Measurements from ENCODE around the gene ZNFX1.

Gene ZNFX1

DNA sequence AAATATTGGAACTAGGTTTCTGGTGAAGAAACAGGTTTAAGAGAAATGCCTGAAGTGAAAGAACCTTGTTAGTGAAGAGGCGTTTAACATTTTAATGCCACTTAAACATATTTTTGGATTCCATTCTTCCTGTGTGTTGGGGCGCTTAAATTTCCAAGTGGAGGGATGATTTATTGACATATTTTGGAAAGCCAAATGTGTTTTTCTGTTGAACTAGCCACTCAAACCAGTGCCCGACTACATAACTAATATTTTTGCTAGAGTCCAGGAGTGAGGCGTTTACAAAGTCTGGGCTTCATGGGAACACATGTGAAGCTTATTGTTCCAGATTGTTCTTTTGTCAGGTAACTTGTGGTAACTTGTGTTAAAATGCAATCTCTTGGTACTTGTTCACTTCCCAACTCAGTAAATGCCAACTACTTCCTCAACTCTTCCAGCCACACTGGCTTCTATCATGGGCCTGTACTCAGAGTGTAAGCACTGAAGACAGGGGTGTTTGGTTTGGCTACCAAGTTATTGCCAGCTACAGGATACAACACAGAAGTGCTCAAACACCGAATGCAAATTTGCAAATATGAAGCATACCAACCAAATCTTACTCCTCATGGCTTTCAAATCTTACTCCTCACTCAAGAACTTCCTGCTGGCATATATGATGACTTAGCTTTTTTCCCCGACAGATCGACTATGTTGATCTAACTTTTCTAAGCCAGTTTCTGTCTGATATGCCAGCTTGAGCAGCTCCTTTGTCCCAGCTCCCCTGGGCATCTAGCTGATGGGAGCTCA lies 2.0 kb upstream of the ZNFX1 start:
- in situ Hi-C loops (cut with MboI; ENCODE audit: low sequenced_read_pairs): no loop called here

DNA sequence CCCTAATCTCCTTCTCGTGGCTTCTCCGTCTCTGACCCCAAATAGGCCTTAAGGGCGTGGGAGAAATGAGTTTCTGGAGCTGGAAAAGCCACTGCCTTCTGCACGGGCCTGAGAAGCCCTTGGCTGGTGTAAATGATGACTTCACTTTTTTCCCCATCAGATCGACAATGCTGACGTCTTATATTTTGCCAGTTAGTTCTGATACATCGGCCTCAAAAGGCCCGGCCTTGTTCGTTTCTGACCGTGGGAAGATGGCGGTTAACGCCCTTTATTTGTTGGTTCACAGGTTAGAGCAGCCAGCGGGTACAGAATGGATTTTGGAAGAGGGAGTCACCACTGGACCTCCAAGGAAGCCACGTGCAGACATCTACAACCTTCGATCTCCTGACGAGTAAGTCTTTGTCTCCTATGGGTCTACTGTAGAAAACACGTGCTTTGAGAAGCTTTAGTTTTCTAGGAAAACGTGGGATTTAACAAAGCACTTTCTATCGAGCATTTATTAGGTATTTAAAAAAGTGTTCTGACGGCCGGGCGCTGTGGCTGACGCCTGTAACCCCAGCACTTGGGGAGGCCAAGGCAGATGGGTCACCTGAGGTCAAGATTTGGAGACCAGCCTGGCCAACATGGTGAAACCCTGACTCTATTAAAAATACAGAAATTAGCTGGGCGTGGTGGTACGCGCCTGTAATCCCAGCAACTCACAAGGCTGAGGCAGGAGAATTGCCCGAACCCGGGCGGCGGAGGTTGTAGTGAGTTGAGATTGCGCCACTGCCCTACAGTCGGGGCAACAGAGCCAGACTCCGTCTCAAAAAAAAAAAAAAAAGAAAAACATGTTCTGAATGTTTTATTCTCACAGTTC lies 1.2 kb upstream of the ZNFX1 start:
- in situ Hi-C loops (cut with MboI; ENCODE audit: low sequenced_read_pairs): no loop called here

DNA sequence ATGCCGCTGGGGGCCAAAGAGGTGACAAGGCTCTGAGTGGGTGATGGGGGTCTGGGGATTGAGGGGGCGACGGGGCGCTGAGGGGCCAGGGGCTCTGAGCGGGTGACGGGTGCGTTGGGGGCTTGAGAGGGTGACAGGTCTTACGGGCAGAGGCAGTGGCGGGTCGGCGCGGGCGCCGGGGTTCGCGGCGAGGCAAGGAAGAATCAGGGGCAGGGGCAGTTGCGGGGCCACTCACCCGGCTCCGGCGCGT lies 146 bp downstream of the ZNFX1 start:
- in situ Hi-C loops (cut with MboI; ENCODE audit: low sequenced_read_pairs): no loop called here

DNA sequence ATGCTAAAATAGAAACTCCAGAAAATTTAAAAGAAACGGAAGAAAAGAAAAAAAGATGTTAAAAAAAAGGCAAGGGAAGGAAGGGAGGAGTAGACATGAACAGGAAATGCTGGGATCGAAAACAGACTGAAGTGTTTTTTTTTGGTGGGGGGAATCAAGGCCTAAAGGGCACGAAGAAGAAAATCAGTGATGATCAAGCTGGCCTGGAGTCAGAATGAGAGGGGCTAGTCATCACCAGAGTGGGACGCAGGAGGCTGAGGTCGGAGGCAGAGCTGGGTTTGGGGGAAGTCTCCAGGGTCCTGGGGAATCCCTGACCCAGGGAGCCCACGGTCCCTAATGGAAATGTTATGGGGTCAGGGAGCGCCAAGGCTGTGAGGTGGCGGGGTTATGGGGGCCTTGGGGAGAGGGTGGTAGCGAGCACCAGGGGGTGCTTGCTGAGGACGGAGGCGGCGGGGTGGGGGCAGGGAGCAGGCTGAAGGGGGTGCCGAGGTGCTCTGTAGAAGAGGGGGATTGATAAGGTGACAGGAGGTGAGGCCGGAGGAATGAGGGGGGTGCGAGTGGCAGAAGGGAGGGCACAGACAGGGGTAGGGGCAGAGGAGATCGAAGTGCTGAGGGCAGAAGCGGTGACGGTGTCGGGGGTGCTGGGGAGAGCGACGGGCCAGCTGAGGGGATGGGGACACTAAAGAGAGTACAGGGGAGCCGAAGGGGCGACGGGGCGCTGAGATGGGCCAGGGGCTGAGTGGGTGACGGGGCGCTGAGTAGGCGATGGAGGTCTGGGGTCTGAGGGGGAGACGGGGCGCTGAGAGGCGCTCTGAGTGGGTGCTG lies 684 bp downstream of the ZNFX1 start:
- in situ Hi-C loops (cut with MboI; ENCODE audit: low sequenced_read_pairs): no loop called here

DNA sequence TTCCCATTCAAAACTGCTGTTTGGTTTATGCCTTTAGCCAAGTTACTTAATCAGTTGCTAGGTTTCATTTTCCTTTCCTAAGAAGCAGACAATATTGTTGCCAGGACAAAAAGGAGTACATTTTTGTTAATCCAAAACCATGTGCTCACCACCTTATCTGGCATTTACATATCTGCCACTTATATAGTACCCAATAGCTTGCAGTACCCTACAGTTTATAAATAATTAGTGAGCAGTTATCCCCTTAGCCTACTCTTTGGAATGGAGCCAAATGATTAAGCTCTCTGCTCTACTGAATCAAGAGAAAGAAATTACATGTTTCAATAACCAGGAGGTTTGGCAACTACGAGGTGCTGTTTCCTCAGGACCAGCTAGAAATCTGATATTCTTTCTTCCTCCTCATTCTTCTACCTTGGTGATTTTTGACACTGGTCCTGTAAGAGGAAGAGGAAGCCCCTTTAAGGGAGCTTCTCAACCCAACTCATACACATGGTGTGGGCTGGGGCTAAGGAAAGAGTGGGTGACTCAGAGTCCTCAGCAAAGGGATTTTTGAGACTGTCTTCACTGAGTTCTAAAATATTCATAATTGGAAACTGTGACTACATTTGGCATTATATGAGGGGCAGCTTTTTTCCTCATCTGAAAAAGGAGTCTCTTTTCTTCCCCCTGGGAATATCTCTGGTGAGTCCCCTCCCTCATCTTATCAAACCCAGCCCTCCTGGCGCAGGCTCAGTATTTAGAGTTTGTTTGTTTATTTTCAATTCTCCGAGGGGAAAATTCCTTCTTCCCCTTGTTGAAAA lies 1.5 kb downstream of the ZNFX1 start:
- in situ Hi-C loops (cut with MboI; ENCODE audit: low sequenced_read_pairs): no loop called here

DNA sequence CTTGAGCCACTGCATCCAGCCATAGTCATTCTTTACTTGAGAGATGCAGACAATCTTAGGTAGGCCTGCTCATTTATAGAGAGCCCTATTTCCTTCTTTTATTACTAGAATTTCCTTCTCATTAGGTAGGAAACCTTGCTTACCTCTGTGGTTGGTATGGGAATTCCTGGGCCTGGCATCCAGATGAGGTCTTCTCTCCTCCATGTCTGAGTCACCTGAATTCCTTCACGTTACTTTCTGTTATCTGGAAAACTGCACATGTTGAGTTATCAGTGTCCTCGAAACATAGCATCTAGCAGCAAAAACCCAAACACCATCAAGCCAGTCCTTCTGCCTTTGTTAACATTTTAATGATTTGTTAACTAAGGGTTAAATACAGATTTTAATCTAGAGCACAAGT lies 2.2 kb downstream of the ZNFX1 start:
- in situ Hi-C loops (cut with MboI; ENCODE audit: low sequenced_read_pairs): no loop called here

DNA sequence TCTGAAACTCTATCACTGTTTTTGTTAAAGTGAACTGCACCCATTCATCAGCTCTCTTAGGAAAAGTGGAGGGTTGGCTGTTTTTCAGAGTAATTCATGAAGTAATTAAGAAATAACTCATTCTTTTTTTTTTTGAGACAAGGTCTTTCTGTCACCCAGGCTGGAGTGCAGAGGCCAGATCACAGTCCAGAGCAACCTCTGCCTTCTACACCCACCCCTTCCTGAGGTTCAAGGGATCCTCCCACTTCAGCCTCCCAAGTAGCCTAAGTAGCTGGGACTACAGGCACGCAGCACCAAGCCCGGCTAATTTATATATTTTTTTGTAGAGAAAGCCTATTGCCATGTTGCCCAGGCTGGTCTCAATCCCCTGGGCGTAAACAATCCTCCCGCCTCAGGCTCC lies 2.6 kb downstream of the ZNFX1 start:
- in situ Hi-C loops (cut with MboI; ENCODE audit: low sequenced_read_pairs): no loop called here

DNA sequence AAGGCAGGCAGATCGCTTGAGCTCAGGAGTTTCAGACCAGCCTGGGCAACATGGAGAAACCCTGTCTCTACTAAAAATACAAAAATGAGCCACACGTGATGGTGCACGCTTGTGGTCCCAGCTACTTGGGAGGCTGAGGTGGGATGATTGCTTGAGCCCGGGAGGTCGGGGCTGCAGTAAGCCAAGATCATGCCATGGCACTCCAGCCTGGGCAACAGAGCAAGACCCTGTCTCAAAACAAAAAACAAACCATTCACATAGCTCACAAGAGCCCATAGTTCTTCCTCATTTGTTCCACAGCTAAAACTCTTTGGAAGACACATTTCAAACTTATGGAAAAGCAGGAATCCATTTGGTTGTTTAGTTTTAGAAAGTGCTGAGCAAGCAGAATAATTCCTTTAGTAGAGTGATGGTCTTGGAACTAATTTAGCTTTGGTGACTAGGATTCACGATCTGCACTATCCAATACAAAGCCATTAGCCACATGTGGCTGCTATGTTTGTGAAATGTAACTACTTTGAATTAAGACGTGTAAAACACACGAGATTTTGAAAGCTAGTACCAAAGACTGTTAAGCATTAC lies 4.1 kb downstream of the ZNFX1 start:
- in situ Hi-C loops (cut with MboI; ENCODE audit: low sequenced_read_pairs): no loop called here

DNA sequence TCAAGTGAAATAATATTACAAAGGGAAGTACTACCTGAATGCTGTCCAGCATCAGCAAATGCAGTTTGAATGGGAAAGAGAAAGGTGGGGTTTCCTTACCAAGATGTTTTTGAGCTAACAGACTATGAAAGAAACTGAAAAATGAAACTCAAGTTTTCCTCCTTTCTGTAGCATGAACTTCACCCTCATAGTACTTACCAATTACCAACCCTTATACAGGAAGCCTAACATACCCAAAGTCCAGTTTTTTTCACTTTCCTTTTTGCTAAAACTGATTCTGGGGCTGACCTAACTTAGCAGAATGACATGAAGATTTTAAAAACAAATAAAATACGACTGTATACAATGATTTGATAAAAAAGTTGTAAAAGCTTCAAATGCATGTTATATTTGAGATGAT lies 5.2 kb downstream of the ZNFX1 start:
- in situ Hi-C loops (cut with MboI; ENCODE audit: low sequenced_read_pairs): no loop called here

DNA sequence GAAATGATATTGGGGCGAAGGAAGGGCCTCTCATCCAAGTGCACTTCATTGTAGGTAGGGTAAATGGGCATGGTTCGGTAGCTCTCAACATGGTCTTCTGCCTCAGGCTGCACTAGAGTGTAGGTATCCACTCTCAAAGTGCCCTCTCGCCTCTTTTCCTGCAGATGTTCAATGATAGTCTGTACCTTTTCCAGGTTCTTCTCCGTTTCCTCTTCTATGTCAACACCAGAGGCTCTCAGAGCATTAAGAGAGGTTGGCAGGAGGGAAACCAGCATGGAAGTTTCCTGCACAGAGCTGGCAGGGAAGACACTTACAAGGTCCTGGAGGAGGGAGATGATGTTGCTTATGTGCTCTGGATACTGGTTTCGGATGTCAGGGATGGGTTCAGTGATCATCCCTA lies 7.1 kb downstream of the ZNFX1 start:
- in situ Hi-C loops (cut with MboI; ENCODE audit: low sequenced_read_pairs): no loop called here

DNA sequence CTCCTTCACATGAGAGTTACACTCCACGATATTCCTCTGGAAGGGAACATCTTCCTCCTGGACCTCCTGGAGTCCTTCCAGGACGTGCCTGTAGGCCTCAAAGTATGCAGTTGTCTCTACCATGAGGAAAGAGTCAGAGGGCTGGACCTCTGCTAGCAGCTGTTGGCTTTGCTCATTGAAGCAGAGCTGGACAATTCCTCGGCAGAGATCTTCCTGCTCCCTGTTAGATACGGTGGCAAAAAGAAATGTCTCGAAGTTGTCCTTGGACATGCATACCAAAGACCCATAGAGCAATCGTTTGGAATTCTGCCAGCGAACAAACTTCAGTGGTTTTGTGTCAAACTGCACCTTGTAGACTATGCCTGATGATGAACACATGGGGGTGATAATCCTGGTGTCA lies 7.7 kb downstream of the ZNFX1 start:
- in situ Hi-C loops (cut with MboI; ENCODE audit: low sequenced_read_pairs): no loop called here

DNA sequence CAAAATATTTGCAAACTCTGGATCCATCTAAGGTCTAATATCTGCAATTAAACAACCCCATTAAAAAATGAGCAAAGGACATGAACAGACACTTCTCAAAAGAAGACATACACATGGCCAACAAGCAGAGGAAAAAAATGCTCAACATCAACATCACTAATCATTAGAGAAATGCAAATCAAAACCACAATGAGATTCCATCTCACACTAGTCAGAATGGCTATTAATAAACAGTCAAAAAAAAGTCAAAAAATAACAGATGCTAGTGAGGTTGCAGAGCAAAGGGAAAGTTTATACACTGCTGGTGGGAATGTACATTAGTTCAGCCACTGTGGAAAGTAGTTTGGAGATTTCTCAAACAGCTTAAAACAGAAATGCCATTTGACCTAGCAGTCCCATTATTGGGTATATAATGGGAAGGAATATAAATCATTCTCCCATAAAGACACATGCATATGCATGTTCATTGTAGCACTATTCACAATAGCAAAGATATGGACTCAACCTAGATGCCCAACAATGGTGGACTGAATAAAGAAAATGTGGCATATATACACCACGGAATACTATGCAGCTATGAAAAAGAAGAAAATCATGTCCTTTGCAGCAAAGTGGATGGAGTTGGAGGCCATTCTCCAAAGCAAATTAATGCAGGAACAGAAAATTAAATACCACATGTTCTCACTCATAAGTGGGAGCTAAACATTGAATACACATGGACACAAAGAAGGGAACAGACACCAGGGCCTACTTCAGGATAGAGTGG lies 9.1 kb downstream of the ZNFX1 start:
- in situ Hi-C loops (cut with MboI; ENCODE audit: low sequenced_read_pairs): no loop called here

DNA sequence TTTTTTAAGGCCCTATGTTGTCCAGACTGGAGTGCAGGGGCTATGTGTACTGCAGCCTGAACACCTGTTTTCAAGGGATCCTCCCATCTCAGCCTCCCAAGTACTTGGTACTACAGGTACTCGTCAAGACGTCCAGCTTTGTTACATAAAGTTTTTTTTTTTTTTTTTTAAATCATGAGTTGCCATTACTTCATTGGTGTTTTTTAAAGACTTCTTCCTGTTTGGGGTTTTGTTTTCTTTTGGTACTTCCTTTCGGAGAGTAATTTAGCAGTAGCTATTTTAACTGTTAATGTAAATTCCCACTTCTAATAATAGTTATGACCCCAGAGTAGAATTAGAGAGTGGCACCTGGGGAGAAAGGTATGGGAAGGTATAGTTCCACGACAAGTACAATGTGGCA lies 10.5 kb downstream of the ZNFX1 start:
- in situ Hi-C loops (cut with MboI; ENCODE audit: low sequenced_read_pairs): no loop called here

DNA sequence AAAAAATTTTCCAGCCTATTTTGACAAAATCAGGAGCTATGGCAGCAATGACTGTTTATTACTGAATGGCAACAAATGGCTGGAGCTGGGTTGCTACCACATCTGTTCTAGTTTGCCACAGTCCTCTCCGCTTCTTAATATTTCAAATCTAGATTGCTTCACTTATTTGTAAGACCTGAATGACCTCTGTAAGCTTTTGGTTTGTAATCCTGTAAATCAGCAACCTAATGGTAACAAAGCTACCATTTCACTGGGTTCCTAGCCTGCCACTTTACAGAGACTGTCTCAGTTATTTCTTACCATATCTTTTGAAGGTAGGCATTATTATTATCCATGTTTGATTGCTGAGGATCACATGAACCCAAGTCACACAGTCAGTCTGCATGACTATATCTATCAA lies 15.4 kb downstream of the ZNFX1 start:
- in situ Hi-C loops (cut with MboI; ENCODE audit: low sequenced_read_pairs): no loop called here

DNA sequence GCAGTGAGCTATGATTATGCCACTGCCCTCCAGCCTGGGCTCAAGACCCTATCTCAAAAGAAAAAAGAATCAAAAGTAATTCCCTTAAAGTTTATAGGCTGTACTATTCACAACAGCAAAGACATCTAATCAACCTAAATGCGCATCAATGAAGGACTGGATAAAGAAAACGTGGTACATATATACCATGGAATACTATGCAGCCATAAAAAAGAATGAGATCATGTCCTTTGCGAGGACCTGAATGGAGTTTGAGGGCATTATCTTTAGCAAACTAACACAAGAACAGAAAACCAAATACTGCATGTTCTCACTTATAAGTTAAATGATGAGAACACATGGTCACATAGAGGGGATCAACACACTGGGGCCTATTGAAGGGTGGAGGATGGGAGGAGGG lies 16.7 kb downstream of the ZNFX1 start:
- in situ Hi-C loops (cut with MboI; ENCODE audit: low sequenced_read_pairs): no loop called here

DNA sequence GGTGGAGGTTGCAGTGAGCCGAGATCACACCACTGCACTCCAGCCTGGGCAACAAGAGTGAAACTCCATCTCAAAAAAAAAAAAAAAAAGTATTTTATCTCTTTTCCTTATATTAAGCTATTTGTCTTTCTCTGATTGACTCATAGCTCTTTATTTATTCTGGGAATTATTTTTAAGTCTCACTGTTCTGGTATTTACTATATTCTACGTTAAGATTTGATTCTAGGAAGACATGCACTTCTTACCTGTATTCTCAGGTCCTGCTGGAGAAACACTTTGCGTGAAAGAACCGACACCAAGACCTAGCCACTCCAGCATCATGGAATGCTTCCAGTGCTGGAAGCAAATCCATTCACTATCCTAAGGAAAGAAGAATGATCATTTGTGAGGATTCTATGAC lies 17.6 kb downstream of the ZNFX1 start:
- in situ Hi-C loops (cut with MboI; ENCODE audit: low sequenced_read_pairs): no loop called here

DNA sequence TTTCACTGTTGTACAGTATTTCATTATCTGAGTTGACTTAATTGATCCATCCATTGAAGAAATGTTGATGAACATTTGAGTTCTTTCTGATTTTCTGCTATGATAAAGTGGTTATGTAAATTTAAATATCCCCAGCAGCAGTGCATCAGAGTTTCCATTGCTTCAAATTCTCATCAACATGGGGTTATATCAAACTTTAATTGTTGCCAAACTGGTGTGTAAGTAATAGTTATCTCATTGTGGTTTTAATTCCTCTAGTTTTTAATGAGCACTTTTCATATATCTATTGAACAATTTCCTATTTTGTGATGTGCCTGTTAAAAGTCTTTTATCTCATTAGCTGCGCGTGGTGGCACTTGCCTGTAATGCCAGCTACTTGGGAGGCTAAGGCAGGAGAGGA lies 18.1 kb downstream of the ZNFX1 start:
- in situ Hi-C loops (cut with MboI; ENCODE audit: low sequenced_read_pairs): no loop called here

DNA sequence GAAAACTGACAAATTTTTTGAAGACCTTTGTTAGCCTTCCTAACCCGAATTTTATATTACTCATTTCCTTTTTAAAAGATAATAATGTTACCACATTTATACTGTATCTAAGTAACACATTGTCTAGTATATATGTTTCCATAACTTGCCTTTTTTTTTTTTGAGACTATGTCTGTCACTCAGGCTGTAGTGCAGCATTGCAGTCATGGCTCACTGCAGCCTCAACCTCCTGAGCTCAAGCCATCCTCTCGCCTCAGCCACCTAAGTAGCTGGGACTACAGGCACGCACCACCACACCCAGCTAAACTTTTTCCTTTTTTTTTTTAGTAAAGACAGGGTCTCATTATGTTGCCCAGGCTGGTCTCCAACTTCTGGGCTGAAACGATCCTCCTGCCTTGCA lies 18.6 kb downstream of the ZNFX1 start:
- in situ Hi-C loops (cut with MboI; ENCODE audit: low sequenced_read_pairs): no loop called here

DNA sequence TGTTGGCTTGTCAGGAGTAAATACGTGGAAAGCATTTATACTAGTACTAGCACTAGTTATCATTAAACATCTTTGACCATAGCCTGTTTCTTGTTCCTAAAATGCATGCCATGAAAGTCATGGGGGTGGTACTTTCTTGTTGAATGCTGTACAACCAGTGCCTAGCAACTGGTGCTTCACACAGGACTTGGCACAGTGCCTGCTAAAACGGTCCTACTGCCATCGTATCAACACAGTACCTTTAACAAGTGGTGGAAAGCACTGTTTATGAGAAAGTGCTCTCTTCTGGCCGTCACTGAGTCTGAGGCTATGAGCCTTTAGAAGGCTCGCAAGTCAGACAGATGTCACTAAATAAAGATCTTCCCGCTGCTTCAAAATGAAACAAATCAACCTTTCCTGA lies 21.6 kb downstream of the ZNFX1 start:
- in situ Hi-C loops (cut with MboI; ENCODE audit: low sequenced_read_pairs): no loop called here
